ENCODE measurements around the gene CABP5.

- TF ChIP-seq CTCF (IDR thresholded peaks at IDR 0.05), result no peak
- no peak for TF ChIP-seq POLR2A (IDR thresholded peaks at IDR 0.05)
Measured at GRCh38 chr19:48059331-48059730, 15.5 kb upstream of the CABP5 start.
